Measurements from ENCODE around the gene NHERF2.
"Not testable (repeated sequence)": the region's sequence is repeated elsewhere in the genome, so short reads cannot be mapped to it uniquely, and the experiment has no call there.

The NHERF2 gene

GRCh38 chr16:2031081-2031577 is 4.4 kb downstream of the NHERF2 start:
- no peak for TF ChIP-seq CTCF (IDR thresholded peaks at IDR 0.05; ENCODE audit: low read depth, low read length)
- no peak for DNase-seq (ENCODE audit: extremely low read depth, low read depth)

- TF ChIP-seq CTCF (IDR thresholded peaks at IDR 0.05; ENCODE audit: low read depth, low read length) = no peak
- no peak for DNase-seq (ENCODE audit: extremely low read depth, low read depth)
Observed at GRCh38 chr16:2032285-2033056, 5.8 kb downstream of the NHERF2 start.

- DNase-seq (ENCODE audit: extremely low read depth, low read depth) = no peak
- no peak for TF ChIP-seq CTCF (IDR thresholded peaks at IDR 0.05; ENCODE audit: low read depth, low read length)
Observed at GRCh38 chr16:2033057-2033908, 6.6 kb downstream of the NHERF2 start.

- DNase-seq (ENCODE audit: extremely low read depth, low read depth) = not testable (repeated sequence)
Observed at GRCh38 chr16:2033909-2034695, 7.4 kb downstream of the NHERF2 start.

GRCh38 chr16:2034696-2035430 is 8.2 kb downstream of the NHERF2 start:
- no peak for DNase-seq (ENCODE audit: extremely low read depth, low read depth)
- TF ChIP-seq CTCF (IDR thresholded peaks at IDR 0.05; ENCODE audit: low read depth, low read length) = no peak

GRCh38 chr16:2035431-2036199 is 8.9 kb downstream of the NHERF2 start:
- no peak for TF ChIP-seq CTCF (IDR thresholded peaks at IDR 0.05; ENCODE audit: low read depth, low read length)
- peak; percentile 60 for DNase-seq (ENCODE audit: extremely low read depth, low read depth)
